Fibroblast of skin of left biceps (primary cell): ENCODE results near the gene ZNRF1.
A peak's percentile ranks its signal among the peaks of the same experiment; 100 is the strongest.
"Not testable (repeated sequence)": the region's sequence is repeated elsewhere in the genome, so short reads cannot be mapped to it uniquely, and the experiment has no call there.

Experiments used
- DNase-seq, 2 experiments: peaks; one replicate each; pipeline ENCODE4 v3.0.0-alpha.2; 2013; ENCODE audit warnings: low read depth in 2 of 2

Gene ZNRF1

DNA sequence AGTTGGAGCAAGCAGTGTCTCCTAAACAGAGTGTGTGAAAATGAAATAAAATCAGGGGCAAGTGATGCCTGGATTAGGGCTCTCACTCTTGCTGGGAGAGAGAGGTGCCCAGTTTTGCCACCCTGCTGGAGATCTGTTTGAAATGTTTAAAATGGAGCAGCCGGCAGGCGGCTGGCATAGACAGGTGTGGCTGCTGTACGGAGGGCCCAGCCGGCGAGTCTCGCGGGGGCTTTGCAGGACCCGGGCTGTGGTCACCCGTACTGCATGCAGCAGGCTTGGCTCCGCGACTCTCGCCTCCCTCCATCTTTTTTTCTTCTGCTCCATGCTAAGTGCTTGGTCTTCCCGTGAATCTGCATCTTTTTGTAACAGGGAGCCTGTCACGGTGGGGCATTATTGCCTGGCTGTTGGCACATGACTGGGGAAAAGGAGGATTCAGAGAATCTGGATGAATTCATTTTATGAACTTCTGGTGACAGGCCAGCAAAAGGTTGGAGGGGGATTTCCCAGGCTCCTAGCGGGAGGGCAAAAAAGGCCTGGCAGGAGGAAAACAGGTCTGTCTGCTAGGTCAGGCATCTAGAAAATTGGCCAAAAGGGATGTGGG lies 1.8 kb downstream of the ZNRF1 start:
- no peak for DNase-seq

DNA sequence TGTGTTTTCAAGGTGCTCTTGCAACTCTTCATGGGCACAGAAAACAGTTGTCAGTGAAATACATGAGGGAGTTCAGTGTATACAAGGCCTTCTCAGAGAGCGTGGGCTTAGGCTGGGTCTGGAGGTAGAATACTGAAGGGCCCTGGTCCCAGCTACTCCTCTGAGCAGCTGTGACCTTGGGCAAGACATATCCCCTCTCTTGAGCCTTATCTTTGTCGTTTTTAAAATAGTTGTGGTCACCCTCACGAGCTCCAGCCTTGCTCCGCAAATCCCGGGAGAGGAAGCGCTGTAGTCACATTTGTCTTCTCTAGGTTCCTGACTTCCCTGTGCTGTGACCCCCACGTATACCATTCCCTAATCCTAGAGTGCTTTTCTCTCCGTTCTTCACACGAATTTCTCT lies 3.6 kb downstream of the ZNRF1 start:
- DNase-seq = no peak

DNA sequence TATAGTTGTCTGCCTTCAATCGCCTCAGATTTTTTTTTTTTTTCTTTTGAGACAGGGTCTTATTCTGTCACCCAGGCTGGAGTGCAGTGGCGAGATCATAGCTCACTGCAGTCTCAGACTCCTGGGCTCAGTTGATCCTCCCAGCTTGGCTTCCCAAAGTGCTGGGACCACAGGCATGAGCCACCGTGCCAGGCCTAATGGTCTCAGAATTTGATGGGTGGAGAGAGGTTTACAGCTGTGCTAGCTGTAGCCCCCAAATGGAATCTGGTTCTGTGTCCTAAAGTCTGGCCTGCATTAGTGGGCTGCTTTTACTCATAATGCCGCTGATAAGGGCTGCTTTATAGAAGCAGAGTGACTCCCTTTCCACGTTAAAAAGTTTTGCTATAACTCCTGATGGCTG lies 5.1 kb downstream of the ZNRF1 start:
- no peak for DNase-seq

DNA sequence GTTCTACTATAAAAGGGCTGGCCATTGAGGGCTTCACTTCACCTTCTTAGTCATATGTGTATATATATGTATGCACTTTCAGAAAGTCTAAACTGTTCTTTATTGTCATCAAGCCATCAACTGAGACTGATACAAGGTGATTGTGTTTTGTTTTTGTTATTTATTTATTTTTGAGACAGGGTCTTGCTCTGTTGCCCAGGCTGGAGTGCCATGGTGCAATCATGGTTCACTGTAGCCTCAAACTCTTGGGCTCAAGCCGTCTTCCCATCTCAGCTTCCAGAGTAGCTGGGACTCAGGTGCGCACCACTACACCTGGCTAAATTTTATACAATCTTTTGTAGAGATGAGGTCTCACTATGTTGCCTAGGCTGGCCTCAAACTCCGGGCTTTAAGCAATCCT lies 5.6 kb downstream of the ZNRF1 start:
- DNase-seq = no peak

DNA sequence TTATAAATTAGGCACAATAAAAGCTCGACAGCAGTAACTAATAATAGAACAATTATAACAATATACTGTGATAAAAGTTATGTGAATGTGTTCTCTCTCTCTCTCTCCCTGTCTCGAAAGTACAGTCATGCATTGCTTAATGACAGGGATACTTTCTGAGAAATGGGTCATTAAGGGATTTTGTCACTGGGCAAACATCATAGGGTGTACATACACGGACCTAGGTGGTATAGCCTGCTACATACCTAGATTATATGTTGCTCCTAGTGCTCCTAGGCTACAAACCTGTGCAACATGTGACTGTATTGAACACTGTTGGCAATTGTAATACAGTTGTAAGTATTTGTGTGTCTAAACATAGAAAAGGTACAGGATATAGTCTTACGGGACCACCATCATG lies 6.9 kb downstream of the ZNRF1 start:
- no peak for DNase-seq

DNA sequence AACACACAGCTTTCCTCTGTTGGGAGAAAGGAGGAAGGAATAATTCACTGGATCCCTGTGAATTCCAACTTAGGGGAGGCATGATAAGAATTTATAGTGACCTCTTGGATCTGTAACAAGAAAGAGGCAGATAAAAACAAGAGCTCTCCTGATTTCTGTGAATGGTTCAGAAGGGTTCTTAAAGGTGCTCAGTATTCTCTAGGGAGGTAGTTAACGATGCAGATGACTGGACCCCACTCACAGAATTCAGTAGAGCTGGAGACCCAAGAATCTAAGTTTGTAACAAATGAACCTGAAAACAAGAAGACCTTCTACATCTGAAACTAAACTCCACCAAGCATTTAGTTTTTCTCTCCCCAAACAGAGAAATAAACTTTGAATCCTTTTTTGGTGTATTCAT lies 8.6 kb downstream of the ZNRF1 start:
- no peak for DNase-seq

DNA sequence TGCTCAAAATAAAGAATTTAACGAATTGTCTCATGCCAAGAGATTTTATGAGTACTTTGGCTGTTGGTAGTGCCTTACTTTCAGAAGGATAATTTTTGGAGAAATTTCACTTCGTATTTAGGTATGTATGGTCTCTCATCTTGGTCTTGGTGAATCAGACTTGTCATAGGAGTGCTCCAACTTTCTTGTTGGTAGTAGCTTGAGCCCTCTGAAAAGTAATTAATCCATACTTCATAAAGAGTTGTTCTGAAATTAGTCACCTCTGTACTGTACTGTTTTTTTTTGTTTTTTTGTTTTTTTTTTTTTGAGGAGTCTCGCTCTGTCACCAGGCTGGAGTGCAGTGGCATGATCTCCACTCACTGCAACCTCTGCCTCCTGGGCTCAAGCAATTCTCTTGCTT lies 11.6 kb downstream of the ZNRF1 start:
- no peak for DNase-seq

DNA sequence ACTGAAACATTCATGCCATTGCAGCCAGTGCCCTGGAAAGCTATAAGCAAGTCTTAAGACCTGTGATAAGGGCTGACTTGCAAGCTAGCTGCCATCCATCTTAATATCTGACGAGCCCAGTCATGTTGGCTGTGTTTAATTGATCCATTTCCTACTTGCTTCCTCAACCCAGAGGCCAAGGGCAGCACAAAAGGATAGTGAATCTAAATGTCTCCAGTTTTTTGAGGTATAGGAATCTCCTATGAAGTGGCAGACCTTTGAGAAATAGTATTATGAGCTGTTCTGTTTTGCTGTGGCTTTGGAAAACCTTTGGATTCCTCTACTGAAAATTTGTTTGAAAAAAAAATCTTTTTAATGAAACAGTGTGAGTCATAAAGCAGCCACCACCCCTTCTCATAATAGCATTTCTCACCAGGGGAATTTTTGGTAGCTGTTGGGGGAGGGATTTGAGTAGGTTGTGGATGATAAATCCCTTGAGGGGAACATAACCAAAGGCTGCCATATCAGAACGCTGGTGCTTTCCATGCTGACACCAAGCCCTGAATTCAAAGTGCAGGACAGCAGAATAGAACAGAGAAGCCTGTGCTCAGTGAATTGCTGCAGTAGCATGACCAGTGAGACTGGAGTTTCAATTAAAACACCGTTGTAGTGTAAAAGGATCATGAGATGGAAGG lies 12.9 kb downstream of the ZNRF1 start:
- peak; percentile 75 to 77 for DNase-seq

DNA sequence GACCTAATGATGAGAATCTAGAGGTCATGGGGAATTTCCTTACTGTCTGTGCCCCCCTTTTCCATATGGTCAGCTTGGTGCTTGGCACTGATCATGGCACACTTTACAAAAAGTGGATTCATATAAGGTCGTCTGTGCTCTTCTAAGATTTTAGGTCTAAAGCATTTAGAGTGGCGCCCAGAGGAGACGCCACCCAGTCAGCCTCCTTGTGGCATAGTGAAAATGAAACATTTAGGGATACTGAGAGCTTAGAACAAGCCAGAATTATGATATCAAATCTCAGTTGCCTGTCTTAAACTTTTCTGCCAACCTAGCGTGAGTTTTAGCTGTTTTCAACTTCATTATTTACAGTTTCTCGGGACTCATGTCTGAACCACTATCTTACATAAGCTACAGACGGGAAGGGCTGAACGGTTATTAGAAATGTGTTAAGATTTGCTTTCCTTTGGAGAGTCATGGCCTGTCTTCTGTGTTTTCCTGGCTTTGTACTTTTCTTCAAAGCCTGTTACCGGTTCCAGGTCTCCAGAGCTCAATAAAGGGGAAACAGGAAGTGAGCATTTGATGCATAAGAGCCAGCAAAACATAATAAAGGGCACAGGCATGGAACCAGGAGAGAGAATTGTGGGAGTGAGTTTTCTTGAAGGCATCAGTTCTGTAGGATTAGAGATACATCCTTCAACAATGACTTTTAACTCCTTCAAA lies 13.7 kb downstream of the ZNRF1 start:
- DNase-seq = no peak

DNA sequence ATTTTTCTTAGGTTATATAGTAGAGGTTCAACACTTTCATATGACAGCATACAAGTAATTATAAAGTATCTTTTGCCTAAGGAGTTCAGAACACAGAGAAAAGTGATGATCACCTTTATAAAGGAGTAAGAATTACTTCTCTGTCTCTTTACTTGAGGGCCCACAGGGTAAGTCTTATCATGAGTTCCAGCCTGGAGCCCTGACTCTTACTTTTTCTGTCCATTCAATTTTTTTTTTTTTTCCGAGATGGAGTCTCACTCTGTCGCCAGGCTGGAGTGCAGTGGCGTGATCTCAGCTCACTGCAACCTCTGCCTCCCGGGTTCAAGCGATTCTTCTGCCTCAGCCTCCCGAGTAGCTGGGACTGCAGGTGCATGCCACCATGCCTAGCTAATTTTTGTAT lies 14.3 kb downstream of the ZNRF1 start:
- DNase-seq = not testable (repeated sequence)

DNA sequence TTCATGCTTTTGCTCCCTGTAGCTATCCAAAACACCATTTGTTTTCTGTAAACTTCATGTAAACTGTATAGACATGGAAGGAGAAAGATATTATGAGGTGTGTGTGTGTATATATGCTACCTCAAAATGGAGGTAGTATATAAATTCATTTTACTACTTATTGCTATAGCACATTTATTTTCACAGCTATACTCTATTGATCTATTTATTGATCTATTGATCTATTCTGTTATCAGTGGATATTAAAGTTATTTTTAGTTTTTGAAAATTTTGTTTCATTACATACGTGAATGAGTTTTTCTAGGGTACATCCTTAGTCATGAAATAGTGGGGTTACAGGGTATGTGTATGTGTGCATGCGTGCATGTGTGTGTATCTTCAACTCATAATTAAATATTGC lies 15.5 kb downstream of the ZNRF1 start:
- DNase-seq = no peak

DNA sequence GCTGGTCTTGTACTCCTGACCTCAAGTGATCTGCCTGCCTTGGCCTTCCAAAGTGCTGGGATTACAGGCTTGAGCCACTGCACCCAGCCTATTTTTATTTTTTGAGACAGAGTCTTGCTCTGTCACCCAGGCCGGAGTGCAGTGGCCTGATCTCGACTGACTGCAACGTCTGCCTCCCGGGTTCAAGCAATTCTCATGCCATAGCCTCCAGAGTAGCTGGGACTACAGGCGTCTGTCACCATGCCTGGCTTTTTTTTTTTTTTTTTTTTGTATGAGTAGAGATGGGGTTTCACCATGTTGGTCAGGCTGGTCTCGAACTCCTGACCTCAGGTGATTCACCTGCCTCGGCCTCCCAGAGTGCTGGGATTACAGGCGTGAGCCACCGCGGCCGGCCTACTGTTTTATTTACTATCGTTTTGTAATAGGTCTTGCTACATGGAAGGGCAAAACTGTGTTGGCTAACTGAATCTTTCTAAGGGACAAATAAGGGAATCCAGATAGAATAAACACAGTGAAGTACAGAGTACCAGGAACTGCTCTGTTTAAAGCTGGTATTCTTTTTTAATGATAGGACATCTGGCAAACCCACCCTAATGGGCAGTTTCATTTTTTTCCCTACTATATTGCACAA lies 17.7 kb downstream of the ZNRF1 start:
- DNase-seq = not testable (repeated sequence)

DNA sequence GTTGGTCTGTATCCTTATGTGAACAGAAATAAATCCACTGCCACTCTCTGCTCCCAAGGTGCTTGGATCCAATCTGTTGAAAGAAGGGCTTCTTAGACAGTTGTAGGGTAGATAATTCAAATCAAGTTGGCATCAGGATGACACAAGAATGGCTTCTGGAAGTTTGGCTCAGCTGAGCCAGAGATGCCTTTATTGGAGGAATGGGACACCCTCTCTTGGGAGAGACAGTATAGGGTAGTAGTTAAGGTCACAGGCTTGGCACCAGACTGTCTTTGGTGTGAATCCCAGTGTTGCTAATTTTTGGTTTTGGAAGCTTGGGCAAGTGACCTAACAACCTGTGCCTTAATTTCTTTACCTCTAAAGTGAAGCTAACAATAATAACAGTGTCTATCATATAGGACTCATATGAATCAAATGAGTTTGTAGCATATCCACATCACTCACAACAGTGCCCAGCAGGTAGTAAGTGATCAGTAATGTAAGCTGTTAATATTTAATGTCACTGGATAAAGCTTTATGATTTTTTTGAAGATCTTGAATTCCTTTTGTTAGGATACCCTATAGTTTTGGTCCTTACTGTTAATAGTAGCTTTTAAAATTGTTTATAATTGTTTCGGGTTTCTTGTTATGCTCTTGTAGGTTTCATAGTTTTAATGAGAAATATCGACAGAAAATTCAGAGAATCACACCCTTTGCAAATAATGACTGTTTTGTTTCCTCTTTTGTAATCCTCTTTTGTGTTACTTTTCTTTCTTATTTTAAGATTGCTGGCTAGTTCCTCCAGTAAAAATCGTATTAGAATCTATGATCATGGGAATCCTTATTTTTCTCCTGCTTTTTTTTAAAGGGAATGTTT lies 19.1 kb downstream of the ZNRF1 start:
- DNase-seq = no peak

DNA sequence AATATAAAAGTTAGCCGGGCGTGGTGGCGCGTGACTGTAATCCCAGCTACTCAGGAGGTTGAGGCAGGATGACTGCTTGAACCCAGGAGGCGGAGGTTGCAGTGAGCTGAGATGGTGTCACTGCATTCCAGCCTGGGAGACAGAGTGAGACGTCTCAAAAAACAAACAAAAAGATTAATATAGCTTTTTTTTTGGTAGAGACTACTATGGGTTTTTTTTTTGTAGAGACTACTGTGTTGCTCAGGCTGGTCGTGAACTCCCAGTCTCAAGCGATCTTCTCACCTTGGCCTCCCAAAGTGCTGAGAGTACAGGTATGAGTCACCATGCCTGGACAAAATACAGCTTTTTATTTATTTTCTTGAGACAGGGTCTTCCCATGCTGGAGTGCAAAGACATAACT lies 20.2 kb downstream of the ZNRF1 start:
- DNase-seq = no peak

DNA sequence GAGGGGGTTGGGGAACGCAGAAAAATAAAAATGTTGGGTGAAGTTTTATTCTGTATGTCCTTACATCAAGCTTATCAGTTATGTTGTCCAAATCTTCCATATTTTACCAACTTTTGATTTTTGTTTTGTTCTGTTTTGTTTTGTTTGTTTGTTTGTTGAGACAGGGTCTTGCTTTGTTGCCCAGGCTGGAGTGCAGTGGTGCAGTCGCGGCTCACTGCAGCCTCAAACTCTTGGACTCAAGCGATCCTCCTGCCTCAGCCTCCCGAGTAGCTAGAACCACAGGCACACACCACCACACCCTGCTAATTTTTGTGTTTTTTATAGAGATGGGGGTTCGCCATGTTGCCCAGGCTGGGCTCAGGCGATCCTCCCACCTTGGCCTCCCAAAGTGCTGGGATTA lies 20.8 kb downstream of the ZNRF1 start:
- no peak for DNase-seq

DNA sequence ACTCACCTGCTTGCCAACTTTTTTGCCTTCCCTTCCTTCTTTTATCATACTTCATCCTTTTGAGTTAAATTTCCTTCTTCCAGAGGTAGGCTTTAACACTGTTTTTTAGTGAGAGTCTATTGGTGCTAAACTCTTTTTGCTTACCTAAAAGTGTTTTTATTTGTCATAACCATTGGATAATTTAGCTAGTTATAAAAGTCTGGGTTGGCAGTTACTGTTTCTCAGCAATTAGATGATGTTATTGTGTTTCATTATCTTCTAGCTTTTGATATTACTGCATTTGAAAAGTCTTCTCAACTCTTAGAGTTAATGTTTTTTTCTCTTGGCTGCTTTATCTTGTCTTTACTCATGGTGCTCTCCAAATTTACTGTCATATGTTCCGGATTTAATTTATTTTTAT lies 22.6 kb downstream of the ZNRF1 start:
- DNase-seq = no peak

DNA sequence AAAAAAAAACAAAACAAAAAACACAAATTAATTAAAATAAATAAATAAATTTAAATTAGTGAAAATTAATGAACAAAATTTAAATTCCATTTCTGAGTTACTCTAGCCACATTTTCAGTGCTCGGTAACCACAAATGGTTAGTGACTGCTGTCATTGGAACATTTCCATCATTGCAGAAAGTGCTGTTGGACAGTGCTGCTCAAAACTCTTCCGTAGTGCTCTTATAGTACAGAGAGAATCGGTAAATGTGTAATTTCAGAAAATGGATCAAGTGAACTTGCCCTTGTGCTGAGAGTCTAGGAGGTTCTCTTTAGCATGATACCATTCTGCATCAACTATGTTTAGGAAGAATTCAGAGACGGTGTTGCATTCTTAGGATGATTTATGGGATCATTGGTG lies 23.7 kb downstream of the ZNRF1 start:
- no peak for DNase-seq

DNA sequence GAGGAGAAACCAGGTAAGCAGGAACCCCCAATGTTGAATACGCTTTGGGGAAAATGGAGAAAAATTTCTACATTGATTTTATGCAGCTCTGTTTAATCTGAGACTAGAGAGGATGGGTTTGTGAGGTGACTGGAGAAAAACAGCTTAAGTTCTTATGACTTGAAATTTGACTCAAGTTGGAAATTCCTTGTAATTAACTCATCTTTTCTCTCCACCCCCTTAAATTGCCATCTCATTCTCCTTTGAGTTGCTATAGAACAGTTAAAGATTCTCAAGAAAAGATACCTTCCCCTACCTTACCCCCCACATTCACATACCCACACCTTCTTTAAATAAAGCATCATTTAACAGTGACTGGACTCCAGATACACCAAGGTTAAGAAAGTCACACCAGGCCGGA lies 24.2 kb downstream of the ZNRF1 start:
- DNase-seq = no peak

DNA sequence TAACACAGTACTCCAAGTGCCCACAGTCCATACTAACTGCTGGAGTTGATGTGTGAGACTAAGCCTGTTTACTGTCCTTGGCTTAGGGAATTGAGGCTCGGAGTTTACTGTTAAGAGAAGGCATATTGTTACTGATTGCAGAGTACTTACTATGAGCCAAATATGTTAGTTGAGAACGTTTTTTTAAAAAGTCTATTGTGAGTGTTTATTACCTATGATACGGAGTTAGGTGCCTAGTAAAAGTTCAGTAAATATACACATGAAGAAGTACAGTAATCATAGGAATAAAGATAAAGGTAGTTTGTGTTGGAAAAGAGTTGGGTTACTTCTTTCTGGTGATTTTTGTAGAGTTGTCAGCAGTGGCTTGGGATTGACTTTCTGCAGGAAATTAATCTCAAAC lies 25.4 kb downstream of the ZNRF1 start:
- DNase-seq = no peak

DNA sequence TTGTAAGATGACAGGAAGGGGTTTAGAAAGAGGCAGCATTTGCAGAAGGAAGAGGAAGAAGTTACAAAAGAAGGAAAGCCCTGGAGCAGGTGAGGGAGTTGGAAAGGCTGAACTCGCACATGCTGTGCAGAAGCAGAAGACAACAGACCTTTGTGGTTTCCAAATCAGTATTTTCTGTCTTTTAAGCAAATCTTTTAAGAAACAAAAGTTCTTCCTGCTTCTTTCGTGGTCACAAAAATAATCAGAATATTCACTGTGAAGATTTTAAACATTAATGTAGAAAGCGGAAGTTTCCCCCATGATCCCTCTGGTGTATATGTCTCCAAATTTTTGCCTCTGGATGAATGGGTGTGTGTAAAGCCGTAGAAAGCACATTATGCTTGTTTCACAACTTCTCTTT lies 25.8 kb downstream of the ZNRF1 start:
- DNase-seq = no peak

DNA sequence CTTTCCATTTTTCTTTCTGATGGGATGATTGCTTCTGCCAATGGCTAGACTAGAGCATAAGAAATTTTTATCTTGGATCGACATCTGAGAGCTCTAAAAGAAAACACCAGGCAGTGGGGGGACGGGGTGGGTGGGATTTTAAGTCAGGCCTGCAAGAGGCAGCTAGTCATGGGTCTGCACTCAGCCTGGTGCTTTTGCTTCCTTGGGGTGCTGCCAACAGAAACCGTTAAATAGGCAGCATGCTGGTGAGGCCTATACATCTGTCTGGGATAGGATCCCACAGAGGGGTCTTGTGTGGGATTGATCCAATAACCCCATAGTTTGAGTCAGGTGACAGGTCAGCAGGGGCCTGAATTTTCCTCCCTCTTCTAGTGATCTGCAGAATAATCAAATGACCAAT lies 26.9 kb downstream of the ZNRF1 start:
- DNase-seq = no peak
